Measurements from ENCODE around the gene AIF1L.
A peak's percentile ranks its signal among the peaks of the same experiment; 100 is the strongest.

Gene AIF1L

GRCh38 chr9:131162886-131163285 lies 66.6 kb downstream of the AIF1L start:
- no peaks in the 10 kb centered on the region for H3K9me3 ChIP-seq (ENCODE audit: control insufficient read depth in 2 of 2, low read length in 2 of 2)
- peaks cover 43 to 48% of the 10 kb centered on the region in 2 donors for H3K36me3 ChIP-seq (ENCODE audit: control insufficient read depth in 2 of 2, insufficient read depth in 2 of 2, low read length in 2 of 2)
- H3K4me3 ChIP-seq (ENCODE audit: low read length in 2 of 2): no peak overlapping the region
- no peak overlapping the region for H3K9ac ChIP-seq (ENCODE audit: low read depth in 1 of 2, low read length in 2 of 2)
- peaks cover 2 to 10% of the 10 kb centered on the region in 2 donors for H3K4me1 ChIP-seq (ENCODE audit: control insufficient read depth in 2 of 2, insufficient read depth in 2 of 2, low read length in 2 of 2)
- H3K27ac ChIP-seq (ENCODE audit: low read depth in 2 of 2, low read length in 2 of 2): no peak overlapping the region
- no peaks in the 10 kb centered on the region for H3K27me3 ChIP-seq (ENCODE audit: control insufficient read depth in 2 of 2, insufficient read depth in 2 of 2, low read length in 2 of 2)

GRCh38 chr9:131165523-131165922 lies 69.2 kb downstream of the AIF1L start:
- Histone ChIP-seq H3K9me3 (ENCODE audit: control insufficient read depth in 2 of 2, low read length in 2 of 2) (no peaks in the 10 kb centered on the region), H3K4me3 (ENCODE audit: low read length in 2 of 2) (no peak overlapping the region), H3K9ac (ENCODE audit: low read depth in 1 of 2, low read length in 2 of 2) (no peak overlapping the region), H3K27ac (ENCODE audit: low read depth in 2 of 2, low read length in 2 of 2) (no peak overlapping the region), H3K4me1 (ENCODE audit: control insufficient read depth in 2 of 2, insufficient read depth in 2 of 2, low read length in 2 of 2) (peaks cover 2 to 10% of the 10 kb centered on the region in 2 donors), H3K36me3 (ENCODE audit: control insufficient read depth in 2 of 2, insufficient read depth in 2 of 2, low read length in 2 of 2) (peaks cover 35 to 37% of the 10 kb centered on the region in 2 donors), H3K27me3 (ENCODE audit: control insufficient read depth in 2 of 2, insufficient read depth in 2 of 2, low read length in 2 of 2) (no peaks in the 10 kb centered on the region)

GRCh38 chr9:131167146-131167692 lies 70.9 kb downstream of the AIF1L start:
- no peak overlapping the region for H3K9ac ChIP-seq (ENCODE audit: low read depth in 1 of 2, low read length in 2 of 2)
- peaks cover 2 to 10% of the 10 kb centered on the region in 2 donors for H3K4me1 ChIP-seq (ENCODE audit: control insufficient read depth in 2 of 2, insufficient read depth in 2 of 2, low read length in 2 of 2)
- no peaks in the 10 kb centered on the region for H3K27me3 ChIP-seq (ENCODE audit: control insufficient read depth in 2 of 2, insufficient read depth in 2 of 2, low read length in 2 of 2)
- H3K27ac ChIP-seq (ENCODE audit: low read depth in 2 of 2, low read length in 2 of 2): peak overlapping the region in 1 of 2 donors; percentile 41
- H3K9me3 ChIP-seq (ENCODE audit: control insufficient read depth in 2 of 2, low read length in 2 of 2): no peaks in the 10 kb centered on the region
- peaks cover 29 to 32% of the 10 kb centered on the region in 2 donors for H3K36me3 ChIP-seq (ENCODE audit: control insufficient read depth in 2 of 2, insufficient read depth in 2 of 2, low read length in 2 of 2)
- no peak overlapping the region for H3K4me3 ChIP-seq (ENCODE audit: low read length in 2 of 2)

GRCh38 chr9:131167936-131168335 lies 71.6 kb downstream of the AIF1L start:
- Histone ChIP-seq H3K27ac (ENCODE audit: low read depth in 2 of 2, low read length in 2 of 2) (no peak overlapping the region), H3K4me1 (ENCODE audit: control insufficient read depth in 2 of 2, insufficient read depth in 2 of 2, low read length in 2 of 2) (peaks cover 2 to 10% of the 10 kb centered on the region in 2 donors), H3K27me3 (ENCODE audit: control insufficient read depth in 2 of 2, insufficient read depth in 2 of 2, low read length in 2 of 2) (no peaks in the 10 kb centered on the region), H3K9ac (ENCODE audit: low read depth in 1 of 2, low read length in 2 of 2) (no peak overlapping the region), H3K36me3 (ENCODE audit: control insufficient read depth in 2 of 2, insufficient read depth in 2 of 2, low read length in 2 of 2) (peaks cover 22 to 25% of the 10 kb centered on the region in 2 donors), H3K4me3 (ENCODE audit: low read length in 2 of 2) (no peak overlapping the region), H3K9me3 (ENCODE audit: control insufficient read depth in 2 of 2, low read length in 2 of 2) (no peaks in the 10 kb centered on the region)

GRCh38 chr9:131169563-131170240 lies 73.4 kb downstream of the AIF1L start:
- no peak overlapping the region for H3K27ac ChIP-seq (ENCODE audit: low read depth in 2 of 2, low read length in 2 of 2)
- H3K9ac ChIP-seq (ENCODE audit: low read depth in 1 of 2, low read length in 2 of 2): no peak overlapping the region
- H3K4me3 ChIP-seq (ENCODE audit: low read length in 2 of 2): no peak overlapping the region
- peaks cover 2 to 10% of the 10 kb centered on the region in 2 donors for H3K4me1 ChIP-seq (ENCODE audit: control insufficient read depth in 2 of 2, insufficient read depth in 2 of 2, low read length in 2 of 2)
- H3K9me3 ChIP-seq (ENCODE audit: control insufficient read depth in 2 of 2, low read length in 2 of 2): no peaks in the 10 kb centered on the region
- peaks cover 13 to 19% of the 10 kb centered on the region in 2 donors for H3K36me3 ChIP-seq (ENCODE audit: control insufficient read depth in 2 of 2, insufficient read depth in 2 of 2, low read length in 2 of 2)
- H3K27me3 ChIP-seq (ENCODE audit: control insufficient read depth in 2 of 2, insufficient read depth in 2 of 2, low read length in 2 of 2): no peaks in the 10 kb centered on the region
